Putamen (tissue), 1 donor: ENCODE results near the gene C17orf58.
"Not testable (repeated sequence)": the region's sequence is repeated elsewhere in the genome, so short reads cannot be mapped to it uniquely, and the experiment has no call there.

Source experiments
- DNase-seq: peaks from one replicate; pipeline ENCODE4 v3.0.0-alpha.2; 2016; ENCODE audit warnings: low spot score

The C17orf58 gene

DNA sequence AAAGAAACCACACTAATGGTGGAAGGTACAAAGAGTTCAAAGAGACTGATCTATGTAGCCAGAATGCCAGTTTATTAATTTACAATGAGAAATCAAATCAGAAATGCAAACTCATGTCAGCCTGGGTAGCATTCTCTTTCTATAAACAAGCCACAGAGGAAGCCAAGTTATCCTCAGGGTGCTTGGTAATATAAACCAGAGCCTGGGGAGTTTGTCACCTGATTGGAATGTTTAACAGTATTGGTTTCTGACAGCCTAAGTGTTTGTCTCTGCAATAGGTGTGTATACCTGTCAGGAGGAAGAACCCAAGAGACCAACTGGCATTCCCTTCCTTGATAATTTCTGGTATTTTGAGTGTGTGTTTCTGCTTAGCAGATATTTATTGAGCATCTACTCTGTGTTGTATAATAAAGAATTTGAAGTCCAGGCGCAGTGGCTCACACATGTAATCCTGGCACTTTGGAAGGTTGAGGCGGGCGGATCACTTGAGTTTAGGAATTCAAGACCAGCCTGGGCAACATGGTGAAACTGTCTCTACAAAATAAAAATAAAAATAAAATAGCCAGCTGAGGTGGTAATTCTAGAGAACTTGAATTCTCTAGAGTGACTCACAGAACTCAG lies 3.1 kb upstream of the C17orf58 start:
- no peak for DNase-seq

DNA sequence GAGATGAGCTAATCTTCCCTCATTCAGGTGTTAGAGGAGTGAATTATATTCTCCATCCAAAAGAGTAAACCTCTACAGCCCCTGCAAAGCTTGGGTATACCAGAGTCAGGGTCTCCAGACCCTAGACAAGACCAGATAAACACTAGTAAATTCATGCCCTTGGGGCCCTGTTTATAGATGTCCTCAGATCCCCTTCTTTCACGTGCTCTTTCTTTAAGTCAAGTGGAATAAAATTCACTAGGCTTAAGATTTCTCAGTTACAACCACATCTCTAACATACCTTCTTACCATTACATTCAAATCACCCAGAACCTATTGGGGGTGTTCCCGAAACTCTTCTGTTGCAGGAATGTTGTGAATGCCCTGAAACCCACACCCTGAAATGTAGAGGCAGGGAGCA lies 2.2 kb upstream of the C17orf58 start:
- DNase-seq: no peak

DNA sequence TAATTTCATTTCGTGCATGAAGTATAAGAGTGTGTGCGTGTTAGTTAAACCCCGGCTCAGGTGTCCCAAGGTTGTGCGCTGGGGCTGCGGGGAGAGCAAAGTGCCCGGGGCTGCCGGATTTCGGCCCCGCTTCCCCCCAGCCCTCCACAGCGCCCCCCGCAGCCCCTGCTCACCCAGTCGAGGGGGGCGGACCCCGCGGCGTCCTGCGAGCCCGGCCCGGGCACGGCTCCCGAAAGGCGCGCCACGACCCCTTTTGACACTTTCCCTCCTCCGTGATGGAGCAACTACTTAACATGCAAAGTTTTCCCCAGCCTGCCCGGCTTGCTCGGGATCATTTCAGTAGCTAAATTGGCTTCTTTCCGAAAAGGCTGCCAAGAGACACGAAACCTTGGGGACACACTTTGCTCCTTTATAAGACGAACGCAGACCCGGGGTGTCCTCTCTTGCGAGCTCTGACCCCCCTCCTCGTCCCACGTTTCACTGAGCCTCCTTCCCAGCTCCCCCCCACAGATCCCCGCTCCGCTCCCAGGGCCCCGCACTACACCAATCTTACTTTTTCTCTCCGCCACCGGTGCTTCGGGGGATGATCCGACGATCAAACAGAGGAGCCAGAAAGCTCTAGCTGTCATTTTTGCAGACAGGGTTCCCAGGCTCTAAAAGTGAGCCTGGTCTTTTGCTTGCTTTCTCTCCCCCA lies 552 bp downstream of the C17orf58 start:
- no peak for DNase-seq

DNA sequence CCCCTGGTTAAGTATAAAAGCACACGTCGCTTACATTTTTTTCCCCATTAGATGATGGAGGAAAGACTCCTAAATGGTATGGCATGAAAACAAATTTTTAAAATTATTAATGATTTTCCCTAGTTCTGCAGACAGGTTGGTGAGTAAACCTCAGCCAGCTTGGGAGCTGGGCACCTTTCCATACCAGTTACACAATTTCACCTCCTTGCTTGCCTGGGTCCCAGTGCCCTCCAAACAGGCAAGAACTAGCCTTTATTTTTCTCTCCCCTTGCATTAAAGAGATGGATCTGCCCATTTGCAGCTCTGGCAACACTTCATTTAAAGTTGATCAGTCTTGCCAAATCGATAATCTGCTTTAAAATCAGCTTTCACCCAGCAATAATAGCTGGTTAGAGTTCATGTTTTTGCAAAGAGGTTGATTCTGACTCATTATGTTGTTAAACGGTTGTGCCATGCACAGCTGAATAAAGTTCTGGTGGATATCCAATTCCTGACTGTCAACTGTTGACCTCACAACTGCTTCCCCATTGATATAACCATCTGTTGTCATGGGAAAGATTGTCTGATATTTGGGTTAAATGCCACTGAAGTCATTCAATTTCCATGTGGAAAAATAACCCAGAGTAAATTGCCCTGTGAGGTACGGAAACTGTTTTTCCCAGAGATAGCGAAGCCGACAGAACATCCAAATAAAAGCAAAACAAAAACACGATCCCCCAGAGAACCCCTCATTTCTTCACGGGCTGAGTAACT lies 1.3 kb downstream of the C17orf58 start:
- no peak for DNase-seq

DNA sequence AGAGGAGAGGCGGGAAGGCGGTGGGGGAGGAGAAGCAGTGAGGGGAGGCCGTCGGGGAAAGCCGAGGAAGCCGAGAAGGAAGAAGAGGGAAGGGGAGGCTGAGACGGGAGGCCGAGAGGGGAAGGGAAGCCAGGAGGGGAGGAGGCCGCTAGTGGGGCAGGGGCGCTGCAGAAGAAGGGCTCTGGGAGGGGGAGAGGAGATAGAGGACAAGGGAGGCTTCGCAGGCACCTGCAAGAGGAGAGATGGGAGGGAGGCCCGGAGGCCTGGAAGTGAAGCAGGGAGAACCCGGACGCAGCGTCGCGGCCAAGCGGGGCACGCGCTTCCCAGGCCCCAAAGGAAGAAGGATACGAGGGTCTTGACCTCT lies 2.3 kb downstream of the C17orf58 start:
- DNase-seq: no peak

DNA sequence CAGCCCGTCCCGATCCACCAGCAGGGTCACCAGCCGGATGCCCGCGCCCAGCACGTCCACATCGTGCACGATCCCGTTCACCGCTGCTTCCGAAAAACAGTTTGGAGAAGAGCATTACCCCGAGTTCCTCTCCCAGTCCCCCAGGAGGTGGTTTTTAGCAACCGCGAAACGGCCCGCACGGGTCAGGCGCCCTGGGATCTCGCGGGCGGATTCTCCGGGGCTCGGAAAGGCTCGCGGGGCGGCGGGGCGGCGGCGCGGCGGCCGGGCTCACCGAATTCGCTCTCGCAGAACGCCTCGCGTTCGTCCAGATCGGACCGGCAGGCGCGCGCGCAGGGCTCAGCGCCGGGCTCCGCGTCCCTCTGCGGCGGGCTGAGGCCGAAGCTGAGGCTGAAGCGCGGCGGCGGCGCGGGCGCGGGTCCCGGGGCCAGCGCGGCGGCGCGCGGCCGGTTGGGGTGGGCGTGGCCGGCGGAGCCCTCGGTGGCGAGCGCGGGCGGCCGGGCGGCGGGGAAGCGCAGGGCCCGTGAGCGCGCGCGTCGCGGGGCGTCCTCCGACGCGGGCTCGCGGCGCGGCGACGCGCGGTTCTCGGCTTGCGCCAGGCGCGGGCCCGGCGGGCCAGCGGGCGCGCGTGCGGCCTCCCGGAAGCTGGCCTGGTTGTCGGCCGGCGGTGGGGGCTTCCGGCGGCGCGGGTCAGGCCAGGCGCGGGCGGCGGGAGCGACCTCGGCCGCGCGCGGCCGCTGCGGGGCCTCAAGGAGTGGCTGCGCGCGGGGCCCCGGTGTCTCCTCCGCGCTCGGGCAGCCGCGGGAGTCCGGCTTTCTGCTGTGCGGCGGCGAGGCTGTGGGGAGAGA lies 2.9 kb downstream of the C17orf58 start:
- DNase-seq: peak; percentile 89

DNA sequence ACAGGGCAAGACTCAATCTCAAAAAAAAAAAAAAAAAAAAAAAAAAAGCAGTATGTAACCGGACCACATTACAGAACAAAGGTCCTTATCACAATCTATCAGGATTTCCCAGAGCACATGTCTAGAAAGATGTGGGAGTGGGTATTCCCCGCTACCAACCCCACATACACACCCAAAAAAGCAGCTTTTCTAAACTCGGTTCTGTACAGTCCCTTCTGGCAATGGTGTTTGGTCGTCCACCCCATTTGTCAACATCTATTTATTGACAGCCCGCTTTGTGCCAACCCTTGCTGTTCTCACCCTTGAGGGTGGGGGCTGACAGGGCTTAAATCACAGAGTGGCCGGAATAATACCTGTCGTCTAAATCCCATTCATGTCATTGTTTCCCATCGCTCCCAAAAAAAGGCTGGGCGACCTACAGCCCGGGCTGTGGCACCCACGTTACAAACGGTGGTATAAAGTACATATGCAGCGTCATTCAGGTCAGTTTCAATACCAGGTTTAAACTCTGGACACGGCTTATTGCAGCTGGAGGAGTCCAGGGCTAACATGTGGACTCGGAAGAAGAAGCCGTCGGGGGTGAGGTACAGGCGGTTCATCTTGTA lies 3.6 kb downstream of the C17orf58 start:
- no peak for DNase-seq

DNA sequence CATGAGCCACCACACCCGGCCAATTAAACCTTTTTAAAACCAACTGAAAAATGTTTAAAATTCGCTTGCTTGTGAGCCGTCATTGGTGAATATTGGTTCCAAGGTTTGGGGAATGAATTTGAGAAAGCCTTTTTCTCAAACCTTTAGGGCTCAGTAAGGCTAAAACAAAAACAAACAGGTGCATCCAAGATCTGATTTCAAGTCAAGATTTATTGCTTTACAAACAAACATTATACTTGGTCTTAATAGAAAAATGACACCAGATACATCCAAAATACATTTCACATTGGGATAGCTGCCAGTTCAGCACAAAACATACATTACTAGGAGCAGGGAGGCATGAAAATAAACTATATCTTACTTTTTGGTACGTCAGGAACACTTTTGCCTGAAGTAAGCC lies 5.4 kb downstream of the C17orf58 start:
- DNase-seq: no peak

DNA sequence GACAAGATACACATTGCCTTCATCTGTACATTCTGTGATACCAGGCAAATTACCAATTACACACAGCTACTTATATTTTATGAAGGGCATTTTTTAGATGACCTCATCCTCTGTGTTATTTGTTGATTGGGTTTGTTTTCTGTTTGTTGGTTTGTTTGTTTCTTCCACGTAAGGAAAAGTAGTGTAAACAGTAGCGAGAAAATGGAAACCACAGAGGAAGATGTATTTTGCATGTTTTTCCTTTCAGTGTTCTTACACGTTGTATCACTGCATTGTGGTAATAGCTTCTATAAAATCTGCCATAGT lies 12.9 kb downstream of the C17orf58 start:
- DNase-seq: no peak

DNA sequence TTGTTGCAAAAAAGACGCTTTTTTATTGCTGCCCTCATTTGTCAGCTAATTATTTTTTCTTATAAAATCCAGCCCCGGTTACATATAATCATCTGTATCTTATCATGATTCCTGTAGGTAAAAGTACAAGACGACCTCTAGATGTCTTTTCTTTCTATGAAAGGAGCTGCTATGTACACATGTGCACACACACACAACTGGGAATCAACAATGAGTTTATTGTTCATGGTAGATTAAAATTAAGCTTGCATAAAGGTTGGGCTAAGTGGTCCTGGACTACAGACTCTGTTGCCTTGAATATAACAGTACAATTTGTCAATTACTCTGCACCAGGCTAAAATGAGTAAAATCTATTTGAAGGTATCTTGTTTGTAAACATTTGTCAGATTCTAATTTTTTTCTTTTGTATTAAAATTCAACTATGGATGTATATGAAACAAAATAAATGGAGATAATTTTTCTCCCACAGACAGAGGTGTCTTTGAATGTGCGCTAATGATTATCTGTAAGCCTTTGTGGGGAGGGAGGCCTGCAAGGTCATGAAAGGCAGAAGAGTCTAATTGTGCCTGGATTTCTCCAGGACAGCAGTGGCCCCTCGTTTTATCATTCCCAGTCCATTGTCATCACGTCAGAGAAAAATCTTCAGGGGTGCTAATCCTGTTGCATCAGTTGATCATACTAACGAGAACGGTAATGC lies 13.4 kb downstream of the C17orf58 start:
- no peak for DNase-seq

DNA sequence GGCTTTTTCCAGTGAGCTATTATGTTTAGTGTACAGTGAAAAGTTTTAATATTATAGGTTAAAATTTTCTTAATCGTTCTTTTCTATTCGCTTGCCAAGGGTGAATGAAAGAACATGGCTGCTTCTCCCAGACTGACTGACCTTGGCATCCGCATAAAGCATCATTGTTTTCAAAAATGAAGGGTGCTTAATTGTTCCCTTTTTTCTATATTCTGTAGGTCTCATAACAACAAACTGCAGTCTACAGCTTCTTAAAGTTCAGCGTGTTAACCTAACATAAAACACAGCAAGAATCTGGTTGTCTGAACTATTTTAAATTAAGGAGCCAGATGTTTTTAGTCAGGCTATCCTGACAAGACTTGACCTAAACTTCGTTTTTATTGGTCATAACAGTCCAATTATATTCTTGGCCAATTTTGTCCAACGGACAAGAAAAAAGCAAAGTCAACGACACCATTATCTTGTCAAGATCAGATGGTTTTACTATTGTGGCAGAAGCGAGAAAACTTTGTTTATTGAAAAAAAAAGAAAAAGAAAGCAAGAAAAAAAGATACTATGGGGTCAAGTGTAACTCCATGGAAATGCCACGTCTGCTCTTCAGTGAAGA lies 14.1 kb downstream of the C17orf58 start:
- DNase-seq: no peak

DNA sequence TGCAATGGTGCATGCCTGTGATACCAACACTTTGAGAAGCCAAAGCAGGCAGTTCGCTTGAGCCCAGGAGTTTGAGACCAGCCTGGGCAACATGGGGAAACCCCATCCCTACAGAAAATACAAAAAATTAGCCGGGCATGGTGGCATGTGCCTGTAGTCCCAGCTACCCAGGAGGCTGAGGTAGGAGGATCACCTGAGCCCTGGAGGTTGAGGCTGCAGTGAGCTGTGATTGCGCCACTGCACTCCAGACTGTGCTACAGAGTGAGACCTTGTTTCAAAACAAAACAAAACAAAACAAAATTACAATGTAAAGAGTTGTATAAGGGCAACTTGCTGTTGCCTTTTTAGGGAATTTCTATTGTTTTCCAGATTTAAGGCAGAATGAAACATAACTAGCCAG lies 15.4 kb downstream of the C17orf58 start:
- DNase-seq: not testable (repeated sequence)

DNA sequence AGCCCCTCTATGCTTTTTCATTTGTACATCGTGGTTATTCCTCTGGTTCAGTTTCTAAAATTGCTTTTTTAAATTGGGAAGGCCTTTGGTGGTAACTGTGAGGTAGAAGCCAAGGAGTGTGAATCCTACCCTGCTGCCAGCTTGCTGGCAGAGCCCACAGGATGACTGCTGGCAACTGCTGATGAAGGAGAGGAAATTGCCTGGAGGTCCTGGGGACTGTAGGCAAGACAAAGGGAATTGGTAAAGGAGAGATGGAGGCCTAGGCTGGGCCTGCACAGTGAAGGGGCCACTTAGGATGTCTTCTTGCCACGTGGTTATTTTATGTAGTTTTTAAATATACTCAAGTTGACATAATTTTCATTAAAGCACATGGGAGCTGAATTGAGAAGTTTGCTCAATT lies 15.8 kb downstream of the C17orf58 start:
- no peak for DNase-seq

DNA sequence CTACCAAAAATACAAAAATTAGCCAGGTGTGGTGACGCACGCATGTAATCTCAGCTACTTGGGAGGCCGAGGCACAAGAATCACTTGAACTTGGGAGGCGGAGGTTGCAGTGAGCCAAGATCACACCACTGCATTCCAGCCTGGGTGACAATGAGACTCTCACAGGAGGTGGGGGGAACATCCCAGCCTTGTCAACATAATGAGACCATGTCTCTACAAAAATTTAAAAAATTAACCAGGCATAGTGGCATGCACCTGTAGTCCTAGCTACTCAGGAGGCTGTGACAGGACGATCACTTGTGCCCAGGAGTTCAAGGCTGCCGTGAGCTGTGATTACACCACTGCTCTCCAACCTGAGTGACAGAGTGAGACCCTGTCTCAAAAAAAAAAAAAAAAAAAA lies 20.0 kb downstream of the C17orf58 start:
- DNase-seq: not testable (repeated sequence)

DNA sequence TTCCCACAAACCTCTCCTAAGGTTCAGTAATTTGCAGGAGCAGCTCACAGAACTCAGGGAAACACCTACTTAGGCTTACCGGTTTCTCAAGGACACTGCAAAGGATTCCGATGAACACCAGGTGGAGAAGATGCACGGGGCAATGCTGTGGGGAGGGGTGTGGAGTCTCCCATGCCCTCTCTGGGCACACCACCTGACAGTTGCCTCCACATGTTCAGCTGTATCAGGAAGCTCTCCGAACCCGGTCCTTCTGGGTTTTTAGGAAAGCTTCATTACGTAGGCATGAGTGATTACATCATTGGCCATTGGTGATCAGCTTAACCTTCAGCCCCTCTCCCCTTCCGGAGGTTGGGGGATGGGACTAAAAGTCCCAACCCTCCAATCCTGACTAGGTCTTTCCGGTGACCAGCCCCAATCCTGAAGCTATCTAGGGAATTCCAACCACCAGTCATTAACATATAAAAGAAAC lies 21.6 kb downstream of the C17orf58 start:
- no peak for DNase-seq

DNA sequence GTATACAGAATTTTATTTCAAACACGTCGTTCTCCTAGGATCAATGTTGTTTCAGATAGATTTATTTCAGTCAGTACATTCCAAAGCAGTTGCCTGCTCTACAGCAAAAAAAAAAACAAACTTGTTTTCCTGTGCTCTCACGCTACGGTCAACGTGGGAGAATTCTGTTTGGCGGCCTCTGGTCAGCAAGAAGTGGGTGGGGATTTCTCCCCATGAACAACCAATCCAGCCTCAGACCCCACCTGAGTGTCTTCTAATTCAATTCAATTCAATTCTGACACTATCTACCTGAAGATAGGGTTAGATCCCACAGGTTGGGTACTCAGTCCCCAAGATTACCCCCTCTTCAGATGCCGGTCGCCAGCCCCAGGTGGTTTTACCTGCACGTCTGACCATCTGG lies 22.1 kb downstream of the C17orf58 start:
- DNase-seq: no peak

DNA sequence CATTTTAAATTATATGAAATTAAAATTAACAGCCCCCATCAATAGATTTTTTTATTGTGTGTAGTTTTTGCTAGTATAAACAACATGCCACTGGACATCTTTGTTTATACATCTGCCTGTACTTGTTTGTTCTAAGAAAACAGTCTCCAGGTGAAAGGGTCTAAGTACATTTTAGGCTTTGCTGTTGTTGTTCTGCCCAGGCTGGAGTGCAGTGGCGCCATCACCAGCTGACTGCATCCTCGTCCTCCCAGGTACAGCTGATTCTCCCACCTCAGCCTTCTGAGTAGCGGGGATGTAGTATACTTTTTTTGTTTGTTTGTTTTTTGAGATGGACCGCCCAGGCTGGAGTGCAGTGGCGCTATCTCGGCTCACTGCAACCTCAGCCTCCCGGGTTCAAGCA lies 25.5 kb downstream of the C17orf58 start:
- no peak for DNase-seq

DNA sequence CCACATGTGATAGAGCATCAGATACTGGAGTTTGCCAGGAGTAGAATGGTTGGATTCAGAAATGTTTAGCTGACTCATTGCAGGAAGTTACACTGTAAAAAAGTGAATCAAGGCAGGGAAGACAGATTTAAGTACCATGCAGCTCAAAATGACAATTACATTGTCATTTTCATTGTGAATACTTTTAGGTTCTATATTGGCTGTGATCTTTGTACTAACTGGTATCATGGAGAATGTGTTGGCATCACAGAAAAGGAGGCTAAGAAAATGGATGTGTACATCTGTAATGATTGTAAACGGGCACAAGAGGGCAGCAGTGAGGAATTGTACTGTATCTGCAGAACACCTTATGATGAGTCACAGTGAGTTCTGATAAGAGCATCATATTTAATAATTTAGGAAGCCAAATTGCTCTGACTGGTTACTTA lies 33.1 kb downstream of the C17orf58 start:
- peak; percentile 69 for DNase-seq

DNA sequence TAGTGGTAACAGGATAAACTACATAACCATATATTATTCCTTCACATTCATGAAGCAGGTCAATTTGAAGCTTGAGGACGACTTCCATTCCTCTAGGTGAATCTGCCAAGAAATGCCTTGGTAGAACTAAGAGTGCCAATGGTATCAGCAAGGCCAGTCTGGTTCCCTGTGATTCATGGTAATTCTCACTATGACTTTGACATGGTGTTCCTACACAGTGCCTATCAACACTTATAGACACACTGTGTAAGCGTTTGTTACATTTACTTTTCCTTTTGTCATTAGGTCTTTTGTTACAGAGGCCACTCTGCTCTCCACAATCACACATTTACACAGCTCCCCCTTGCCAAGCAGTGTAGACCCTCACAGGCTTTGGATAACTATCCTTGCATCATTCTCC lies 34.1 kb downstream of the C17orf58 start:
- DNase-seq: not testable (repeated sequence)

DNA sequence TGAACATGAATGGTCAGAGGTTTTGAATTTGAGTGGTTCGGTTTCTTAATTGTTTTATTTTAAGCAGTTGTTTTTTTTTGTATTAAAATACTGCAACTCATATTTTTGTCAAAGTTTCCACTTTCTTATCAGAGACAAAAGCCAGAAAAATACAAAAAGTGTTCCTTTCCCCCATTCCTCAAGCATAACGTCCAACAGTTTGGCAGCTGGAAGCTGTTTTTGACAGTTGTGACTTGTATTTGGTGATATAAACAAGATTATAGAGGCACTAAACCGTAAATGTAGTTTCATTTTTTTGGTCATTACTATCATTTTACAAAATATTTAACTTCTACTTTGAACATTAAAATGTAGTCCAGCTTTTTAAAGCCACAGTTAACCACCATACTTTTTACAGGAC lies 36.0 kb downstream of the C17orf58 start:
- DNase-seq: not testable (repeated sequence)

DNA sequence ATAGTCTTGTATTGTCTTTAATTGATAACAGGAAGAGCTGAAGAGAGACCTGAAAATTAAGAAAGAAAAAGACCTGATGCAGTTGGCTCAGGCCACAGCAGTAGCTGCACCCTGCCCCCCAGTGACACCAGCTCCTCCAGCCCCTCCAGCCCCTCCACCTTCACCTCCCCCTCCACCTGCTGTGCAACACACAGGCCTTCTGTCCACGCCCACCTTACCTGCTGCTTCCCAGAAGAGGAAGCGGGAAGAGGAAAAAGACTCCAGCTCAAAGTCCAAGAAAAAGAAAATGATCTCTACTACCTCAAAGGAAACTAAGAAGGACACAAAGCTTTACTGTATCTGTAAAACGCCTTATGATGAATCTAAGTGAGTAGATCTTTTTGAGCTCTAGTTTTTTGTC lies 36.8 kb downstream of the C17orf58 start:
- DNase-seq: no peak
